HG03045 (cell line): ENCODE data around the gene TPRA1.

ENCODE experiments used
- ATAC-seq: cut with Tn5 transposase; IDR thresholded peaks from one replicate; pipeline ENCODE4 v1.9.1; 2021; ENCODE audit warnings: mild to moderate bottlenecking, moderate library complexity; ENCODE audit not compliant: unreplicated experiment

The TPRA1 gene

DNA sequence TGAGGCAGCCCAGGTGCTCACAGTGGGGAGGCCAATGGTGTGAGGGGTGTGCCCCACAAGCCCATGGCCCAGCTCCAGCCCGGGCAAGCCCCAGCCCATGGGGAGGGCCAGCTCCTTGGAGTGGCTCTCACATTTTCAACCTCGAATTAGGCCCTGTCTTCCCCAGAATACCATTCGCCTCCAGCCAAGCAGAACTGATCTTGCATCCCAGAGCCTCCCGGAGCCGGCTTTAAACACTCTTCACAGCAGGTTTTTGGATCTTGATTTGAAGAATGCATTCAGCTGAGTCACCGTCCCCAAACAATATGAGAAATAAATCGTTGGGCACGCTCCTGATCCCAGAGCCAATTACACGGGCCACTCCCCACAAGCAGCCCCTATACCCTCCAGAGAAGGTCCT lies 23.7 kb downstream of the TPRA1 start:
- no peak for ATAC-seq

GRCh38 chr3:127565711-127566110 lies 24.8 kb downstream of the TPRA1 start:
- ATAC-seq: no peak

GRCh38 chr3:127560051-127560787 lies 30.3 kb downstream of the TPRA1 start:
- no peak for ATAC-seq

DNA sequence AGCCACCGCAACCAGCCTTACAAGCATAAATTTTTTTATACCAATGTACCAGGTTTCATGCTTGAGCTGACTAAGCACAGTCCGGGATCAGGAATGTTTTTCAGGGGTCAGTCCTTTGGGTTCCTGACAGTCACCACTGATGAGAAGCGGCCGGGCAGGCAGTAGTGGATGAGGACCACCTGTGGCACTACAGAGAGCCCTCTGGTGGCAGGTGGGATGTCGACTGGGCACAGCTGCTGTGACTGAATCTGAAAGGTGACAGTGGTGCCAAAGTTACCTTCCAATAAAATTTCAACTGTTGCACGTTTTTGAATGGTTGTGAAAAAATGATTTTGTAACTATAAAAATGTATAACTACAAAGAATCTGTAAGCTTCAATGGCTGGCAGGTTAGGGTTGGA lies 34.0 kb downstream of the TPRA1 start:
- no peak for ATAC-seq

- ATAC-seq: no peak
These were observed 35.4 kb downstream of the TPRA1 start for GRCh38 chr3:127555108-127555507.

GRCh38 chr3:127552038-127552437 lies 38.5 kb downstream of the TPRA1 start:
- no peak for ATAC-seq

DNA sequence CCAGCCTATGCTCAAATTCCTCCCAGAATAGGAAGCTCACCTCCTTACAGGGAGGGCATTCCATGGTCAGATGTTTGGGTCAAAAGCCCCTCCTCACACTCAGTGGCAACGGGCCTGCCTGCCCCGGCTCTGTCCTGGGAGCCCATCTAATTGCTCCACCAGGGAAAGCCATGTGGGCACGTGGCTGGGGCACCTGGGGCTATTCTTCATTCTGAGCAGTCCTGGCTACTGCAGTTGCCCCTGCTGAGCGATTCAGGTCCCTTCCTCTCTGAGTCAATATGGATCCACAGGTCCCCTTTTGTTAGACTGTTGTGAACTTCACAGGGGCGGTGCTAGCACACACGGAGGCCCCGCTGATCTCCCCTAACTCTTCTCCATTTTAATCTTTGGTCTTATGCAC lies 39.4 kb downstream of the TPRA1 start:
- no peak for ATAC-seq

DNA sequence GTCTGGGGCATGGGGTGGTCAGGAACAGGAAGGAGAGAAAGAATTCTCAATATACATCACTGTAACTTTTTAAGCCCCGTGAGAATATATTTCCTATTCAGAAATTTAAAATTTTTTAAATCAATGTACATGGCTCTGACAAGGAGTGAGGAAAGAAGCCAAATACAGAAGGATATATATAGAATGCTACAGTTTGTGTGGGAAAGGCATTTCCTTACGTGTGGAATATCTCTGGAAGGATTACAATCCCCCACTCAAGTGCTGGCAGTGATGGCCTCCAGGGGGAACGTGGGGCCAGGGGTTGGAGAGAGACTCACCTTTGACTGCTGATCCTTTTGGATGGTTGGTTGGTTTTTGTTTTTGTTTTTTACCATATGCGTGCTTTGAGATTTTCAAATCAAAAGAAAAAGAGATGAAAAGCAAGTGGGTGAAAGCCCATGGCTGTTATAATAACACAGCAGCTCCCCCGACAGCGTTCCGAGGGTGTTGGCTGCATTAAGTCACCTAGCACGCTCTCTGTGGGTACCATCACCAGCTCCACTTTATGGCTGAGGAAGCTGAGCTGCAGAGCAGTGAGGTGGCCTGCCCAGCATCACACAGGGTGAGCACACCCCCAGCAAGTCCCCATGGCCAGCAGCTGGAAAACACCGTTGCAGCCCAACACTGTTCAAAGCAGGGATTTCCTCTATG lies 39.9 kb downstream of the TPRA1 start:
- ATAC-seq: no peak

DNA sequence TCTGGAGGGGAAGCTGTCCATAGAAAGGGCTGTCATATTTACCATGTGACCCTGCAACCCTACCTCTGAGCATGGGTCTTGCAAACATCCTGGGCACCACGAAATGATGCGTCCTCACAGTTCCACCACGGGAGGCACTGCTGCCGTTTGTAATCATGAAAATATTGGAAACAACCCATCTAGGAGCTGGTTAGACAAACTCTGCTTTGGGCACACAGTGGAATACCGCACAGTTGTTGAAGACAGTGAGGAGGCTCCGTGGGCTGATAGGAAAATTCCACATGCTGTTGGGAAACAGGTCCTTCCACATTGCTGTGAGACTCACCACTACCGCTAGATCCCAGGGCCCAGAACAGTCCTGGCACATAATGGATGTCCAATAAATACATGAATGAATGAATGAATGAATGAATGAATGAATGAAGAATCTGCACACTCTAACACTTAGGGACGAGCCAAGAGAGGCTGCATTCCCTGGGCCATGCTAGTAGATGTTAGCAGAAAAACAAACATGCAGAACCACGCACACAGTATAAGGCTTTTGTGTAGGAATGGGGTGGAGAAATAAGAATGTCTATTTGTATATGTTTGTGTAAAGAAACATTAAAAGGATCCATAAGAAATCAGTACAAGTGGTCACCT lies 40.6 kb downstream of the TPRA1 start:
- no peak for ATAC-seq

DNA sequence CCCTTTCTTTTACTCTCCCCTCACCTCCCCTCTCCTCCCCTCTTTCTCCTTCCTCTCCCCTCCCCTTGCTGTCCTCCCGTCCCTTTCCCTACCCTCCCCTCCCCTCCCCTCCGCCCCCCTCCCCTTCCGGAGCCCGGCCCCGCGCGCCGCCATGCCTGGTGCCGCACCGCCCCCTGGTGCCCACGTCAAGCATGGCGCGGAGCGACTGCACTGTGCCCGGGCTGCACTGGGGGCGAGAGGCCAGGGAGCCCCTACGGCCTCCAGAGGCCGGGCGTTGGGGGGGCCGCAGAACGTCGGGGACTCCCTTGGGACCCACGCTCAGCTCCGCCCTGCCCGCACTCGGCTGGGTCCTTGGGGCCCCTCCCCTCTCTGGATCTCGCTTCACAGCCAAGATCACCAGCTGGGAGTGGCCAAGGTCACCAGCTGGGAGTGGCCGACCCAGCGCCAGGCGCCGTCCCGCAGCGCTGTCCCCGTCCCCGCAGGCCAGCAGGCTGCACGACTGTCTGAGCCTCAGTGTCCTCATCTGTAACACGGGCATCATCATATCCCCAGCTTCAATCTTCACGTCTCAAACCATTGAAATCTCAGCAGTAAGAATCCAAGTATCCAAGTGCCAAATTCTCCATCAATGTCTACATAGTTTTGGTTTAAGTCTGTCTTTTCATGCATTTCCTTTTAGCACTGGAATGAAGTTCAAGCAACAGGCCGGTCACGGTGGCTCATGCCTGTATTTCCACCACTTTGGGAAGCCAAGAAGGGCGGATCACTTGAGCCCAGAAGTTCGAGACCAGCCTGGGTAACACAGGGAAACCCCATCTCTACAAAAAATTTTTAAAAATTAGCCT lies 42.5 kb downstream of the TPRA1 start:
- ATAC-seq: peak; percentile 57

DNA sequence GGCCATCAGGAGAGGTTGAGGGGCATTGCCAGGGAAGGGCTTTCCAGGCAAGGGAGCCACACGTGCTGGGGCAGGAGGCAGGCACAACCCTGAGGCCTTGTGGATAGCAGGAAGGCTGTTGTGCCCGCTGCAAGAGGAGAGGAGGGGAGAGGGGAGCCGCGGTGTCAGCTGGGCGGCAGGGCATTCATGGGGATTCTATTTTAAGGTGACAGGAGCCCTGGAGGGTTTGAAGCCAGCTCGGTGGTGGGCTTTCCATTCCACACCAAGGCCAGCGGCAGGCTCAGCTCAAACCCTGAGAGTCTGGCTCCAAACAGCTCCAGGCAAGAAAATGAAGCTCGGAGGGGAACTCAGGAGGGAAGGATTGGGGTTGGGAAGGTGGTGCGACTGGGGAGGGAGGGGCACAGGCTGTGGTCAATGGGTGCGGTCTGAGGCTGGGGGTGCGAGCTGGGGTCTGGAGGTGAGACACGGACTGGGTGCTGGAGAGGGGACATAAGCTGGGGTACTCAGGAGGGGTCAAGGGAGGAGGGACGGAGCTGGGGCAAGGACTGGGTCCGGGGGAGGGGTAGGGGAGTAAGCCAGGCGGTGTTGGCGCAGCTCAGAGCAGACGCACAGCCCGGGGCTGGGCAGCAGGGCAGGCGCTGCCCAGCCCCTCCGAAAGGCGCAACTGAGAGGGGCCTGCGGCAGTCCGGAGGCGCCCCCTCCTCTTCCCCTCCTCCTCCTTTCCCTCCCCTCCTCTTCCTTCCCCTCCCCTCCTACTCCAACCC lies 43.4 kb downstream of the TPRA1 start:
- ATAC-seq: no peak

GRCh38 chr3:127546554-127546953 lies 44.0 kb downstream of the TPRA1 start:
- no peak for ATAC-seq

DNA sequence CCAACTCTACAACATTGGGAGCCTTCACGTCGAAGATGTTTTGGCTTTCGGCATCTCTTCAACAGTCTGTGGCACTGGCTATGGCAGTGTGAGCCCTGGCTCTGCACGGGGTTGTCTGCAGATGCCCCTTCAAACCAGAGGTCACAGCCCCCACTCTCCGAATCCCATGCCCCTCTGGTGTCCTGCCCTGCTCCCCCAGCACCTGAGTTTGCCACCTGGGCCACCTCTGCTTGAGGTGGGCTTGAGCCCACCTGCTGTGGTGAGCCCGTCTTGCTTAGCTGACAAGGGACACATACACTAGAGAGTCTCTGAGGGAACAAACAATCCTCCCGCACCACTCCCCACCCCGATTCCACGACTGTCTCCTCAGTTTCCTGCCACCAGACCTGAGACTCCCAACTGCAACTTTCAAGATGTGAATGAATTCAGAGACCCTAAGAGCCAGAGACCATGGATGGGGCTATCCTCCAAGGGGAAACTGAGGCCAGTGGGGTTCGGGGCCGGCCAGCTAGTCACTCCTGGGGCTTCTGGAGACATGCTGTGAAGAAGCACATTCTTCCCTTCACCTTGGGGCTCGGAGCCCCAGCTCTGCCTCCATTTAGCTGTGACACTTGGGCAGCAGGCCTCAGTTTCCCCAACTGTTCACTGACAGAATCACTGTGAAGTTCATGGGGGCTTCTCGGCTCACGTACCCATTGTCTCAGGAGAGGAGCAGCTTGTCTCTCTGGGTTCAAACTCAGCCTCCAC lies 44.6 kb downstream of the TPRA1 start:
- no peak for ATAC-seq

- ATAC-seq: no peak
These were observed 45.3 kb downstream of the TPRA1 start for GRCh38 chr3:127545216-127545615.

GRCh38 chr3:127544803-127545201 lies 45.7 kb downstream of the TPRA1 start:
- ATAC-seq: no peak

DNA sequence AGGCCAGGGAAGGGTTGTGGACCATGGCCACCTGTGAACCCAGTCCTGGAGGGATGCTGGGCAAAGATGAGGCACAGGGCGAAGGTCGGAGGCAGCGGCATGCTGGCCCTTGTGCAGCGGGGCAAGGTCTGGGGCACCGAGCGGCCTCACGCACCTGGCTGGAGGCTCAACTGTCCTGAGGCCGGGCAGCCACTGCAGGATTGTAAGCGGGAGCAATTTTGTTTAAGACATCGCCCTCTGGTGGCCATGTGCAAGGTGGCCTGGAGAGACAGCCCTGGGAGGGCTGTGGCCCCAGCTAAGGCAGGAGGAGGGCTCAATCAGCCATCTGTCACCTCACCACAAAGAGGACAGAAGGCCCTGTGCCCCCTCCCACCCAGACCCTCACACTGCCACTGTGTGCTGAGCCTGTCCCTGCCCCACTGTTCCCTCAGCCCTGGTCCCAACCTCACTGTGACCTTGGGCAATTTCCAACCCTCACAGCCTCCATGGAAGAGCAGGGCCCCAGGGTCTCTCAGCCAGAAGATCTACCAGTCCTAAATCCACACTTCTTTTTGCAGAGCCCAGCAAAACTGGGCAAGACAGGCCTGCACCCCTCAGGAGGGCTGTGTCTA lies 46.2 kb downstream of the TPRA1 start:
- ATAC-seq: no peak

DNA sequence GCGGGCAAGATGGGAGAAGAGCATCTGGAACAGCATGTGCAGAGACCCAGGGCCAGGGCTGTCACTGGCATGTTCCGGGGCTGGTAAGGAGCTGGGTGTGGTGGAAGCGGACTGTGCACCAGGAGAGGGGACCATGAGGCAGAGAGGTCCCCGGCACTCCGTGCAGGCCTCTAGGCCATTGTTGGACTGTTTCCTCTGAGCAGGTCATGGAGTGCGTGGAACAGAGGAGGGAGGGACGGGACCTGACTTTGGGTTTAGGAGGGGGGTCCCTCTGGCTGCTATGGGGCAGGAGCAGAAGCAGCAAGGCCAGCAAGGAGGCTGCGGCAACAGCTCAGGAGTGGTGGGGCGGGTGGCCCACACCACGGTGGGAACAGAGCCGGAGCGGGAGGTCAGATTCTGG lies 47.1 kb downstream of the TPRA1 start:
- ATAC-seq: no peak

GRCh38 chr3:127542441-127542952 lies 48.0 kb downstream of the TPRA1 start:
- ATAC-seq: no peak

GRCh38 chr3:127541320-127541719 lies 49.2 kb downstream of the TPRA1 start:
- no peak for ATAC-seq
